ENCODE data around the gene CTAGE4. TPM values are rescaled to one million over a fixed set of nuclear protein-coding genes. Genes with fewer than 3 reads are reported as not detected.

The CTAGE4 gene
- total RNA-seq, 1 experiment from 2014 or later: 6.0 TPM

DNA sequence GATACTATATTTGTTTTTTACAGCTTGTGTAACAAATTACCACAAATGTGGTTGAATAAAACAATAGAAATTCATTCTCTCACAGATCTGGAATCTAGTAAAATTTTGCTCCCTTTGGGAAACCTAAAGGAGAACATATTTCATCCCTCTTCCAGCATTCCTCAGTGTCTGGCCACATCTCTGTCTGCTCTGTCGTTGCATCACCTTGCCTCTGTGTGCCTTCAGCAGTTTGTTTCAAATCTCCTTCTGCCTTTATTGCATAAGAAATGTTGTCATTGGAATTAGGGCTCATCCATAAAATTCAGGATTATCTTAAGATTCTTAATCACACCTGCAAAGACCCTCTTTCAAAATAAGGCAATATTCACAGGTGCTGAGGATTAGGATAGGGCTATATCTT lies 45.8 kb upstream of the CTAGE4 start:
- ChIA-PET CTCF (interaction anchor here (3.5 kb wide), 1 partner anchor 10 kb away, joined by 18 read pairs; no protein-coding TSS in a partner anchor), RAD21 (ENCODE audit: low non-redundant PET in 1 of 2, low total read pairs in 2 of 2, uncharacterized antibody in 2 of 2, unreplicated experiment in 2 of 2) (no interaction called here), POLR2A (no interaction called here)
- Histone ChIP-seq H3K79me2 (ENCODE audit: insufficient read depth, low read length) (no peaks in the 10 kb centered on the region), H3K9ac (ENCODE audit: low read length) (no peak overlapping the region), H2AFZ (ENCODE audit: low read depth, low read length, poor library complexity, severe bottlenecking) (no peak overlapping the region), H4K20me1 (ENCODE audit: insufficient read depth) (no peaks in the 10 kb centered on the region), H3K4me2 (ENCODE audit: low read length) (no peak overlapping the region), H3K36me3 (ENCODE audit: control insufficient read depth in 1 of 2, insufficient read depth in 2 of 2, low read length in 2 of 2) (no peaks in the 10 kb centered on the region), H3K9me3 (ENCODE audit: control insufficient read depth in 1 of 2, insufficient read depth in 1 of 2, low read depth in 1 of 2, low read length in 2 of 2) (no peaks in the 10 kb centered on the region), H3K27ac (ENCODE audit: low read depth, low read length) (no peak overlapping the region), H3K9me2 (ENCODE audit: insufficient read depth) (no peaks in the 10 kb centered on the region), H3K4me3 (replicated peaks in 1 of 2; ENCODE audit: low read depth in 1 of 2, low read length in 2 of 2) (no peak overlapping the region), H3K4me1 (ENCODE audit: control insufficient read depth in 1 of 2, insufficient read depth in 2 of 2, low read length in 2 of 2) (no peaks in the 10 kb centered on the region), H3K27me3 (ENCODE audit: insufficient read depth, low read length) (no peaks in the 10 kb centered on the region)
- intact Hi-C loops (cut with micrococcal nuclease): no loop called here
- DNase-seq (ENCODE audit: low read depth, low spot score): no peak
- BruUV-seq (replicated peaks): no TSS peak
- no peak for TF ChIP-seq EZH2phosphoT487 (IDR thresholded peaks at IDR 0.05; ENCODE audit: borderline replicate concordance)
- TF ChIP-seq, protein P1, sequence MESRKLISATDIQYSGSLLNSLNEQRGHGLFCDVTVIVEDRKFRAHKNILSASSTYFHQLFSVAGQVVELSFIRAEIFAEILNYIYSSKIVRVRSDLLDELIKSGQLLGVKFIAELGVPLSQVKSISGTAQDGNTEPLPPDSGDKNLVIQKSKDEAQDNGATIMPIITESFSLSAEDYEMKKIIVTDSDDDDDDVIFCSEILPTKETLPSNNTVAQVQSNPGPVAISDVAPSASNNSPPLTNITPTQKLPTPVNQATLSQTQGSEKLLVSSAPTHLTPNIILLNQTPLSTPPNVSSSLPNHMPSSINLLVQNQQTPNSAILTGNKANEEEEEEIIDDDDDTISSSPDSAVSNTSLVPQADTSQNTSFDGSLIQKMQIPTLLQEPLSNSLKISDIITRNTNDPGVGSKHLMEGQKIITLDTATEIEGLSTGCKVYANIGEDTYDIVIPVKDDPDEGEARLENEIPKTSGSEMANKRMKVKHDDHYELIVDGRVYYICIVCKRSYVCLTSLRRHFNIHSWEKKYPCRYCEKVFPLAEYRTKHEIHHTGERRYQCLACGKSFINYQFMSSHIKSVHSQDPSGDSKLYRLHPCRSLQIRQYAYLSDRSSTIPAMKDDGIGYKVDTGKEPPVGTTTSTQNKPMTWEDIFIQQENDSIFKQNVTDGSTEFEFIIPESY (IDR thresholded peaks at IDR 0.05; ENCODE audit: extremely low read depth, insufficient replicate concordance, low read length): no peak
- no peak for TF ChIP-seq ZFX (IDR thresholded peaks at IDR 0.05)
- no peak for TF ChIP-seq CBX3 (IDR thresholded peaks at IDR 0.05; ENCODE audit: low read depth)
- TF ChIP-seq RAD21 (IDR thresholded peaks at IDR 0.05; ENCODE audit: low read depth): no peak
- TF ChIP-seq EZH2 (IDR thresholded peaks at IDR 0.05): no peak
- TF ChIP-seq SP1 (IDR thresholded peaks at IDR 0.05; ENCODE audit: low read depth): no peak
- no peak for TF ChIP-seq CEBPB (IDR thresholded peaks at IDR 0.05; ENCODE audit: low read depth)
- no peak for TF ChIP-seq ELF1 (IDR thresholded peaks at IDR 0.05; ENCODE audit: borderline replicate concordance, low read depth)
- TF ChIP-seq, protein P2, sequence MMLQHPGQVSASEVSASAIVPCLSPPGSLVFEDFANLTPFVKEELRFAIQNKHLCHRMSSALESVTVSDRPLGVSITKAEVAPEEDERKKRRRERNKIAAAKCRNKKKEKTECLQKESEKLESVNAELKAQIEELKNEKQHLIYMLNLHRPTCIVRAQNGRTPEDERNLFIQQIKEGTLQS (IDR thresholded peaks at IDR 0.05): no peak
- no peak for ATAC-seq
